HCT116 (cell line): ENCODE data around the gene SMIM20. TPM values are rescaled to one million over a fixed set of nuclear protein-coding genes. Genes with fewer than 3 reads are reported as not detected.

Experiments used
- ATAC-seq: fragments of 200-7000 bp; cut with Tn5 transposase; 2 replicates; pipeline ENCODE4 v1.9.1; 2020; ENCODE audit warnings: mild to moderate bottlenecking, moderate library complexity
- BruUV-seq: library from RNA; stranded (reverse); fragments of 400-500 nt; replicated peaks from 2 replicates; lab custom pipeline; 2021; lab: Mats Ljungman, UMichigan
- CTCF ChIA-PET: fragments of 300-600 bp; sonication (Branson Sonifier 250); formaldehyde crosslinking; loops from one replicate; lab custom pipeline; 2021; ENCODE audit warnings: antibody characterized with exemption; lab: Charles Lee
- POLR2A ChIA-PET: fragments of 300-600, 350-600 bp; sonication (Branson Sonifier 250); formaldehyde crosslinking; loops from one replicate; lab custom pipeline; 2021; ENCODE audit warnings: antibody characterized with exemption; lab: Charles Lee
- RAD21 ChIA-PET, 2 experiments: fragments of 300-600 bp; sonication (Branson Sonifier 250); formaldehyde crosslinking; loops; one replicate each; lab custom pipeline; 2023; ENCODE audit warnings: low total read pairs in 2 of 2; ENCODE audit not compliant: uncharacterized antibody in 2 of 2, unreplicated experiment in 2 of 2, low non-redundant PET in 1 of 2; lab: Charles Lee
- DNase-seq: peaks from one replicate; pipeline ENCODE4 v3.0.0-alpha.2; 2010; ENCODE audit warnings: low read depth, low spot score
- H2AFZ ChIP-seq: fragments of 200-600 bp; shearing (Covaris generic), sonication (generic); 2 replicates; pipeline ENCODE4 v1.6.1; 2017; ENCODE audit warnings: low read depth, mixed run types, mixed read lengths, antibody characterized with exemption, low read length; ENCODE audit not compliant: poor library complexity, severe bottlenecking
- H3K27ac ChIP-seq: 2 replicates; pipeline ENCODE4 v1.5.1; 2012; ENCODE audit warnings: low read depth, low read length
- H3K27me3 ChIP-seq: fragments of 200-600 bp; sonication (generic); 2 replicates; pipeline ENCODE4 v1.6.1; 2016; ENCODE audit warnings: mixed run types, low read length, mixed read lengths; ENCODE audit not compliant: insufficient read depth
- H3K36me3 ChIP-seq, 2 experiments: fragments of 200-500 bp in 1 of 2; fragments of 200-600 bp in 1 of 2; sonication (Bioruptor generic) in 1 of 2; sonication (generic) in 1 of 2; 2 replicates each; pipeline versions ENCODE4 v1.5.1 to v1.6.1; 2014 to 2016; ENCODE audit warnings: low read length in 2 of 2, inconsistent platforms in 1 of 2, mixed read lengths in 1 of 2, mixed run types in 1 of 2; ENCODE audit not compliant: insufficient read depth in 2 of 2, control insufficient read depth in 1 of 2
- H3K4me1 ChIP-seq, 2 experiments: fragments of 200-600 bp in 1 of 2; sonication (generic) in 1 of 2; 2 replicates each; pipeline versions ENCODE4 v1.5.1 to v1.6.1; 2012 to 2017; ENCODE audit warnings: low read length in 2 of 2, inconsistent platforms in 1 of 2, mild to moderate bottlenecking in 1 of 2, mixed read lengths in 1 of 2, mixed run types in 1 of 2, moderate library complexity in 1 of 2; ENCODE audit not compliant: insufficient read depth in 2 of 2, control insufficient read depth in 1 of 2
- H3K4me2 ChIP-seq: fragments of 200-600 bp; sonication (generic); 2 replicates; pipeline ENCODE4 v1.6.1; 2017; ENCODE audit warnings: mixed run types, low read length, mixed read lengths
- H3K4me3 ChIP-seq, 2 experiments: fragments of 200-600 bp in 1 of 2; sonication (generic) in 1 of 2; replicated peaks in 1 of 2; 2 replicates each; pipeline ENCODE4 v1.5.1; 2011 to 2016; ENCODE audit warnings: low read length in 2 of 2, control low read depth in 1 of 2, low read depth in 1 of 2, mild to moderate bottlenecking in 1 of 2, mixed read lengths in 1 of 2, mixed run types in 1 of 2
- H3K79me2 ChIP-seq: fragments of 200-600 bp; sonication (generic); 2 replicates; pipeline ENCODE4 v1.6.1; 2017; ENCODE audit warnings: mild to moderate bottlenecking, mixed run types, low read length, moderate library complexity, mixed read lengths; ENCODE audit not compliant: insufficient read depth
- H3K9ac ChIP-seq: fragments of 200-600 bp; sonication (generic); 2 replicates; pipeline ENCODE4 v1.6.1; 2016; ENCODE audit warnings: low read length, mixed read lengths
- H3K9me2 ChIP-seq: fragments of 200-600 bp; sonication (generic), shearing (Covaris generic); 2 replicates; pipeline ENCODE4 v1.6.1; 2017; ENCODE audit warnings: mixed run types, mild to moderate bottlenecking, moderate library complexity; ENCODE audit not compliant: insufficient read depth
- H3K9me3 ChIP-seq, 2 experiments: fragments of 200-500 bp in 1 of 2; fragments of 200-600 bp in 1 of 2; sonication (Bioruptor generic) in 1 of 2; sonication (generic) in 1 of 2; 2 replicates each; pipeline ENCODE4 v1.6.1; 2014 to 2017; ENCODE audit warnings: low read length in 2 of 2, mixed read lengths in 2 of 2, inconsistent platforms in 1 of 2, low read depth in 1 of 2, mild to moderate bottlenecking in 1 of 2, mixed run types in 1 of 2, moderate library complexity in 1 of 2; ENCODE audit not compliant: control insufficient read depth in 1 of 2, insufficient read depth in 1 of 2
- H4K20me1 ChIP-seq: fragments of 200-600 bp; sonication (generic), shearing (Covaris generic); 2 replicates; pipeline ENCODE4 v1.6.1; 2017; ENCODE audit warnings: mixed run types, mild to moderate bottlenecking, moderate library complexity; ENCODE audit not compliant: insufficient read depth
- ATF3 ChIP-seq: IDR thresholded peaks from 2 replicates; pipeline ENCODE4 v1.6.1; 2012
- CBX3 ChIP-seq: IDR thresholded peaks from 2 replicates; pipeline ENCODE4 v1.6.1; 2012; ENCODE audit warnings: low read depth
- CTCF ChIP-seq, 3 experiments: fragments of 200-600 bp in 1 of 3; sonication (generic) in 1 of 3; IDR thresholded peaks in 2 of 3; conservative IDR thresholded peaks in 1 of 3; 2 replicates each; pipeline ENCODE4 v1.5.1; 2012 to 2017; ENCODE audit warnings: low read depth in 2 of 3, low read length in 2 of 3, antibody characterized with exemption in 1 of 3, borderline replicate concordance in 1 of 3, control low read depth in 1 of 3, mild to moderate bottlenecking in 1 of 3, mixed read lengths in 1 of 3, mixed run types in 1 of 3, moderate library complexity in 1 of 3; ENCODE audit not compliant: insufficient read depth in 1 of 3
- FOSL1 ChIP-seq: IDR thresholded peaks from 2 replicates; pipeline ENCODE4 v1.6.1; 2012; ENCODE audit warnings: low read depth
- JUND ChIP-seq: IDR thresholded peaks from 2 replicates; pipeline ENCODE4 v1.6.1; 2012
- POLR2A ChIP-seq: IDR thresholded peaks from 2 replicates; pipeline ENCODE4 v1.7.0; 2011; ENCODE audit warnings: borderline replicate concordance; ENCODE audit not compliant: insufficient read depth, insufficient read length; ENCODE audit errors: extremely low read depth
- POLR2AphosphoS5 ChIP-seq: IDR thresholded peaks from 2 replicates; pipeline ENCODE4 v1.6.1; 2011; ENCODE audit warnings: mild to moderate bottlenecking, low read depth, low read length, moderate library complexity
- REST ChIP-seq: IDR thresholded peaks from 2 replicates; pipeline ENCODE4 v1.6.1; 2012; ENCODE audit warnings: low read depth
- SIN3A ChIP-seq: IDR thresholded peaks from 2 replicates; pipeline ENCODE4 v1.6.1; 2012; ENCODE audit warnings: low read depth
- SRF ChIP-seq: IDR thresholded peaks from 2 replicates; pipeline ENCODE4 v1.6.1; 2012; ENCODE audit warnings: low read depth
- YY1 ChIP-seq: IDR thresholded peaks from 2 replicates; pipeline ENCODE4 v1.6.1; 2011; ENCODE audit warnings: low read length, low read depth, moderate library complexity, mild to moderate bottlenecking; ENCODE audit not compliant: insufficient replicate concordance; ENCODE audit errors: extremely low read depth
- ZBTB33 ChIP-seq: IDR thresholded peaks from 2 replicates; pipeline ENCODE4 v1.6.1; 2011; ENCODE audit warnings: mild to moderate bottlenecking, low read length, moderate library complexity; ENCODE audit not compliant: insufficient replicate concordance; ENCODE audit errors: extremely low read depth
- ZFX ChIP-seq: fragments of 450-650 bp; IDR thresholded peaks from 2 replicates; pipeline ENCODE4 v1.6.1; 2017
- intact Hi-C: fragments of 100-400 bp; cut with micrococcal nuclease; formaldehyde crosslinking; loops from 2 replicates; pipeline ENCODE4 v1.10.0; 2022
- total RNA-seq: library from RNA; stranded (reverse); gene quantifications from one replicate; pipeline ENCODE4 v1.2.1, GENCODE V29; 2021; ENCODE audit not compliant: unreplicated experiment

Gene SMIM20
- total RNA-seq, 1 experiment from 2014 or later, result 36.9 TPM

- no peak overlapping the region for H3K27ac ChIP-seq
- H3K9me2 ChIP-seq, result no peaks in the 10 kb centered on the region
- H2AFZ ChIP-seq, result no peak overlapping the region
- DNase-seq, result no peak
- no peaks in the 10 kb centered on the region for H3K36me3 ChIP-seq
- ChIA-PET CTCF (no interaction called here), POLR2A (no interaction called here), RAD21 (no interaction called here)
- H3K9me3 ChIP-seq, result no peaks in the 10 kb centered on the region
- TF ChIP-seq FOSL1 (no peak), ZFX (no peak), JUND (no peak), ZBTB33 (no peak)
- H3K27me3 ChIP-seq, result no peaks in the 10 kb centered on the region
- no peak for ATAC-seq
- no peak overlapping the region for H3K4me2 ChIP-seq
- H4K20me1 ChIP-seq, result no peaks in the 10 kb centered on the region
- H3K4me3 ChIP-seq, result no peak overlapping the region
- H3K9ac ChIP-seq, result no peak overlapping the region
- H3K4me1 ChIP-seq, result no peaks in the 10 kb centered on the region
- no TSS peak for BruUV-seq
- H3K79me2 ChIP-seq, result no peaks in the 10 kb centered on the region
- intact Hi-C loops, result no loop called here
These were observed 33.9 kb upstream of the SMIM20 start for GRCh38 chr4:25879991-25880651.

- Histone ChIP-seq H3K9ac (no peak overlapping the region), H3K4me3 (no peak overlapping the region), H3K4me1 (no peaks in the 10 kb centered on the region), H3K9me2 (no peaks in the 10 kb centered on the region), H3K79me2 (no peaks in the 10 kb centered on the region), H3K27me3 (no peaks in the 10 kb centered on the region), H4K20me1 (no peaks in the 10 kb centered on the region), H2AFZ (no peak overlapping the region), H3K9me3 (no peaks in the 10 kb centered on the region), H3K27ac (no peak overlapping the region), H3K36me3 (no peaks in the 10 kb centered on the region), H3K4me2 (no peak overlapping the region)
- ATAC-seq, result no peak
- intact Hi-C loops, result no loop called here
- RAD21 ChIA-PET, result no interaction called here
- BruUV-seq, result no TSS peak
- CTCF ChIA-PET, result no interaction called here
- POLR2A ChIA-PET, result no interaction called here
- DNase-seq, result no peak
- TF ChIP-seq YY1, result no peak
- no peak for TF ChIP-seq SIN3A
- TF ChIP-seq ATF3, result no peak
- TF ChIP-seq POLR2AphosphoS5, result no peak
- no peak for TF ChIP-seq REST
- TF ChIP-seq SRF, result no peak
- no peak for TF ChIP-seq POLR2A
- no peak for TF ChIP-seq CBX3
- no peak for TF ChIP-seq CTCF (IDR thresholded peaks at IDR 0.05 in 2 of 3, conservative IDR thresholded peaks at IDR 0.05 in 1 of 3; ENCODE audit: borderline replicate concordance in 1 of 3, insufficient read depth in 1 of 3, low read depth in 2 of 3, low read length in 2 of 3)
These were observed 32.8 kb upstream of the SMIM20 start for GRCh38 chr4:25881193-25881592.
